ENCODE measurements around the gene RAPGEF4. TPM values are rescaled to one million over a fixed set of nuclear protein-coding genes. Genes with fewer than 3 reads are reported as not detected.

Gene RAPGEF4
- total and polyA plus RNA-seq, 9 of the 15 experiments (the other 6 are each of a cell fraction or from before 2014, with no cell fraction given) = 0.04 to 0.33 (median 0.13) TPM; not detected in 6

DNA sequence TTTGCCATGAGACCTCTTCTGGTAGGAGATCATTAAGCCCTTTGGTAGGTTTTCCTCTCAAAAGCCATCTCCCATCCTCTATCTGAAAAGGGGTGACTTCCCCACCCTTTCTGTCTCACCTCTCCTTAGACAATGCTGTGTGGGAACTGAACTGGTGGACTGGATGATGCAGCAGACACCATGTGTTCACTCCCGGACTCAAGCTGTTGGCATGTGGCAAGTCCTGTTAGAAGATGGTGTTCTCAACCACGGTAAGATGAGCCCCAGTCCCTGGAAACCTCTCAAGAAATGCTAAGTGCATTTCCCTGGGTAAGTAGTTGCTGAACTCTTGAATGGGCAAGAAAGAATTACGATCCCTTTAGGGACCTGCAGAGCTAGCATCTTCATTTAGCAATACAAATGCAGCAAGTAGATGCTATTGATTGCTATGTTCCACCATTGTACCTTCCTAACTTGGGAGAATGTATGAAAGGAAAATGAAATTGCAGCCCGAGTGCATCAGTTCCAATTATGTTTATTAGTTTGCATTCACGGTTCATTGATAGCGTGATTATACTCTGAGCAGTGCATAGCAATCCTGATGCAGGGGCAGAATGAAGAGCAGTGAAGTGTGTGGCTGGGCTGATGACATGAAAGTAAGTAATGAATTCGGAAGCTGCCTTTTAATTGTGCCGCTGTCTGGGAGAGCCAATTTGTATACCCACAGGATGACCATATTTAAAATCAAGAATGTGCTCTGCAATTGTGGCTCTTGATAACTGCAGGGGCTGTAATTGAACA is 230.0 kb downstream of the RAPGEF4 start:
- FAIRE-seq (no peak), ATAC-seq (no peak), DNase-seq (ENCODE audit: extremely low read depth in 1 of 4, low spot score in 3 of 4) (no peak)
- no peaks in the 10 kb centered on the region for H3K79me2 ChIP-seq (ENCODE audit: control insufficient read depth, insufficient read depth, low read length)
- no peaks in the 10 kb centered on the region for H3K9me1 ChIP-seq (ENCODE audit: control insufficient read depth, insufficient read depth, low read length)
- in situ Hi-C loops (cut with MboI) = no loop called here
- no peaks in the 10 kb centered on the region for H3K4me1 ChIP-seq (replicated peaks in 1 of 2; ENCODE audit: control insufficient read depth in 2 of 2, insufficient read depth in 2 of 2, low read length in 2 of 2)
- no peak overlapping the region for H3K27ac ChIP-seq (ENCODE audit: extremely low read depth, low read depth, low read length)
- CTCF ChIA-PET (ENCODE audit: low intra/inter-chr PET ratio) = no interaction called here
- no peak overlapping the region for H3K4me2 ChIP-seq (ENCODE audit: insufficient read depth, low read length)
- WGBS (ENCODE audit: insufficient coverage, low coverage, missing lambda C conversion rate) = under 1% methylated on average over 8 of the region's 8 CpGs
- no TSS peak for BruUV-seq (replicated peaks)
- H4K20me1 ChIP-seq (replicated peaks; ENCODE audit: control insufficient read depth, insufficient read depth, low read length) = no peaks in the 10 kb centered on the region
- no peaks in the 10 kb centered on the region for H3K36me3 ChIP-seq (ENCODE audit: control insufficient read depth, insufficient read depth, low read length)
- no peak overlapping the region for H3K9ac ChIP-seq (ENCODE audit: insufficient read depth in 1 of 2, low read depth in 2 of 2, low read length in 2 of 2)
- POLR2A ChIA-PET = interaction anchor here (0.6 to 0.8 kb wide), 4 partner anchors 28 to 450 kb away, joined by 3 read pairs; no protein-coding TSS in a partner anchor
- H3K9me3 ChIP-seq (replicated peaks; ENCODE audit: control insufficient read depth, insufficient read depth, low read depth, low read length) = no peaks in the 10 kb centered on the region
- H3K27me3 ChIP-seq (ENCODE audit: control insufficient read depth in 2 of 2, insufficient read depth in 2 of 2, low read length in 2 of 2) = peaks cover 18 to 33% of the 10 kb centered on the region in 2 experiments
- no peak overlapping the region for H2AFZ ChIP-seq (ENCODE audit: low read depth, low read length)
- intact Hi-C loops (cut with micrococcal nuclease) = no loop called here
- no peak overlapping the region for H3K4me3 ChIP-seq
- TF ChIP-seq, protein P1, sequence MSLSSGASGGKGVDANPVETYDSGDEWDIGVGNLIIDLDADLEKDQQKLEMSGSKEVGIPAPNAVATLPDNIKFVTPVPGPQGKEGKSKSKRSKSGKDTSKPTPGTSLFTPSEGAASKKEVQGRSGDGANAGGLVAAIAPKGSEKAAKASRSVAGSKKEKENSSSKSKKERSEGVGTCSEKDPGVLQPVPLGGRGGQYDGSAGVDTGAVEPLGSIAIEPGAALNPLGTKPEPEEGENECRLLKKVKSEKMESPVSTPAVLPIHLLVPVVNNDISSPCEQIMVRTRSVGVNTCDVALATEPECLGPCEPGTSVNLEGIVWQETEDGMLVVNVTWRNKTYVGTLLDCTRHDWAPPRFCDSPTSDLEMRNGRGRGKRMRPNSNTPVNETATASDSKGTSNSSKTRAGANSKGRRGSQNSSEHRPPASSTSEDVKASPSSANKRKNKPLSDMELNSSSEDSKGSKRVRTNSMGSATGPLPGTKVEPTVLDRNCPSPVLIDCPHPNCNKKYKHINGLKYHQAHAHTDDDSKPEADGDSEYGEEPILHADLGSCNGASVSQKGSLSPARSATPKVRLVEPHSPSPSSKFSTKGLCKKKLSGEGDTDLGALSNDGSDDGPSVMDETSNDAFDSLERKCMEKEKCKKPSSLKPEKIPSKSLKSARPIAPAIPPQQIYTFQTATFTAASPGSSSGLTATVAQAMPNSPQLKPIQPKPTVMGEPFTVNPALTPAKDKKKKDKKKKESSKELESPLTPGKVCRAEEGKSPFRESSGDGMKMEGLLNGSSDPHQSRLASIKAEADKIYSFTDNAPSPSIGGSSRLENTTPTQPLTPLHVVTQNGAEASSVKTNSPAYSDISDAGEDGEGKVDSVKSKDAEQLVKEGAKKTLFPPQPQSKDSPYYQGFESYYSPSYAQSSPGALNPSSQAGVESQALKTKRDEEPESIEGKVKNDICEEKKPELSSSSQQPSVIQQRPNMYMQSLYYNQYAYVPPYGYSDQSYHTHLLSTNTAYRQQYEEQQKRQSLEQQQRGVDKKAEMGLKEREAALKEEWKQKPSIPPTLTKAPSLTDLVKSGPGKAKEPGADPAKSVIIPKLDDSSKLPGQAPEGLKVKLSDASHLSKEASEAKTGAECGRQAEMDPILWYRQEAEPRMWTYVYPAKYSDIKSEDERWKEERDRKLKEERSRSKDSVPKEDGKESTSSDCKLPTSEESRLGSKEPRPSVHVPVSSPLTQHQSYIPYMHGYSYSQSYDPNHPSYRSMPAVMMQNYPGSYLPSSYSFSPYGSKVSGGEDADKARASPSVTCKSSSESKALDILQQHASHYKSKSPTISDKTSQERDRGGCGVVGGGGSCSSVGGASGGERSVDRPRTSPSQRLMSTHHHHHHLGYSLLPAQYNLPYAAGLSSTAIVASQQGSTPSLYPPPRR (CRISPR knock-in tag; IDR thresholded peaks at IDR 0.05; ENCODE audit: borderline replicate concordance) = no peak
- TF ChIP-seq, protein P2, sequence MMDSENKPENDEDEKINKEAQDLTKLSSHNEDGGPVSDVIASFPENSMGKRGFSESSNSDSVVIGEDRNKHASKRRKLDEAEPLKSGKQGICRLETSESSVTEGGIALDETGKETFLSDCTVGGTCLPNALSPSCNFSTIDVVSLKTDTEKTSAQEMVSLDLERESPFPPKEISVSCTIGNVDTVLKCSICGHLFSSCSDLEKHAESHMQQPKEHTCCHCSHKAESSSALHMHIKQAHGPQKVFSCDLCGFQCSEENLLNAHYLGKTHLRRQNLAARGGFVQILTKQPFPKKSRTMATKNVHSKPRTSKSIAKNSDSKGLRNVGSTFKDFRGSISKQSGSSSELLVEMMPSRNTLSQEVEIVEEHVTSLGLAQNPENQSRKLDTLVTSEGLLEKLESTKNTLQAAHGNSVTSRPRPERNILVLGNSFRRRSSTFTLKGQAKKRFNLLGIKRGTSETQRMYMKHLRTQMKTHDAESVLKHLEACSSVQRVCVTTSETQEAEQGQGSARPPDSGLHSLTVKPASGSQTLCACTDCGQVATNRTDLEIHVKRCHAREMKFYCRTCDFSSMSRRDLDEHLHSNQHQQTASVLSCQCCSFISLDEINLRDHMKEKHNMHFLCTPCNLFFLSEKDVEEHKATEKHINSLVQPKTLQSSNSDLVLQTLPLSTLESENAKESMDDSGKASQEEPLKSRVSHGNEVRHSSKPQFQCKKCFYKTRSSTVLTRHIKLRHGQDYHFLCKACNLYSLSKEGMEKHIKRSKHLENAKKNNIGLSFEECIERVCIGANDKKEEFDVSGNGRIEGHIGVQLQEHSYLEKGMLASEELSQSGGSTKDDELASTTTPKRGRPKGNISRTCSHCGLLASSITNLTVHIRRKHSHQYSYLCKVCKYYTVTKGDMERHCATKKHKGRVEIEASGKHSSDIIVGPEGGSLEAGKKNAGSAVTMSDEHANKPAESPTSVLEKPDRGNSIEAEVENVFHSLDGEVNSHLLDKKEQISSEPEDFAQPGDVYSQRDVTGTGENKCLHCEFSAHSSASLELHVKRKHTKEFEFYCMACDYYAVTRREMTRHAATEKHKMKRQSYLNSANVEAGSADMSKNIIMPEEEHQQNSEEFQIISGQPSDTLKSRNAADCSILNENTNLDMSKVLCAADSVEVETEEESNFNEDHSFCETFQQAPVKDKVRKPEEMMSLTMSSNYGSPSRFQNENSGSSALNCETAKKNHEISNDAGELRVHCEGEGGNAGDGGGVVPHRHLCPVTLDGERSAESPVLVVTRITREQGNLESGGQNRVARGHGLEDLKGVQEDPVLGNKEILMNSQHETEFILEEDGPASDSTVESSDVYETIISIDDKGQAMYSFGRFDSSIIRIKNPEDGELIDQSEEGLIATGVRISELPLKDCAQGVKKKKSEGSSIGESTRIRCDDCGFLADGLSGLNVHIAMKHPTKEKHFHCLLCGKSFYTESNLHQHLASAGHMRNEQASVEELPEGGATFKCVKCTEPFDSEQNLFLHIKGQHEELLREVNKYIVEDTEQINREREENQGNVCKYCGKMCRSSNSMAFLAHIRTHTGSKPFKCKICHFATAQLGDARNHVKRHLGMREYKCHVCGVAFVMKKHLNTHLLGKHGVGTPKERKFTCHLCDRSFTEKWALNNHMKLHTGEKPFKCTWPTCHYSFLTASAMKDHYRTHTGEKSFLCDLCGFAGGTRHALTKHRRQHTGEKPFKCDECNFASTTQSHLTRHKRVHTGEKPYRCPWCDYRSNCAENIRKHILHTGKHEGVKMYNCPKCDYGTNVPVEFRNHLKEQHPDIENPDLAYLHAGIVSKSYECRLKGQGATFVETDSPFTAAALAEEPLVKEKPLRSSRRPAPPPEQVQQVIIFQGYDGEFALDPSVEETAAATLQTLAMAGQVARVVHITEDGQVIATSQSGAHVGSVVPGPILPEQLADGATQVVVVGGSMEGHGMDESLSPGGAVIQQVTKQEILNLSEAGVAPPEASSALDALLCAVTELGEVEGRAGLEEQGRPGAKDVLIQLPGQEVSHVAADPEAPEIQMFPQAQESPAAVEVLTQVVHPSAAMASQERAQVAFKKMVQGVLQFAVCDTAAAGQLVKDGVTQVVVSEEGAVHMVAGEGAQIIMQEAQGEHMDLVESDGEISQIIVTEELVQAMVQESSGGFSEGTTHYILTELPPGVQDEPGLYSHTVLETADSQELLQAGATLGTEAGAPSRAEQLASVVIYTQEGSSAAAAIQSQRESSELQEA (IDR thresholded peaks at IDR 0.05; ENCODE audit: low read depth) = no peak
- TF ChIP-seq ZNF384 (IDR thresholded peaks at IDR 0.05; ENCODE audit: low read depth, low read length) = no peak
- TF ChIP-seq GABPA (tag; conservative IDR thresholded peaks at IDR 0.05; ENCODE audit: low read depth) = no peak
- no peak for TF ChIP-seq SRSF9 (IDR thresholded peaks at IDR 0.05; ENCODE audit: borderline replicate concordance, low read depth, low read length)
- no peak for TF ChIP-seq TCF7 (IDR thresholded peaks at IDR 0.05; ENCODE audit: borderline replicate concordance)
- TF ChIP-seq ZSCAN32 (CRISPR knock-in tag; IDR thresholded peaks at IDR 0.05) = no peak

All from K562 (cell line).